ENCODE measurements around the gene P4HA1.

- no peak for TF ChIP-seq POLR2A (IDR thresholded peaks at IDR 0.05; ENCODE audit: low read depth, low read length)
- no peak for TF ChIP-seq EZH2 (IDR thresholded peaks at IDR 0.05; ENCODE audit: borderline replicate concordance, low read depth, low read length, severe bottlenecking)
- no peak for TF ChIP-seq CTCF (IDR thresholded peaks at IDR 0.05; ENCODE audit: extremely low read depth in 1 of 2, insufficient read depth in 1 of 2, low read depth in 1 of 2, low read length in 2 of 2)
- TF ChIP-seq MYC (IDR thresholded peaks at IDR 0.05; ENCODE audit: low read depth, low read length): no peak
- no peak for TF ChIP-seq MAX (IDR thresholded peaks at IDR 0.05; ENCODE audit: insufficient read depth, insufficient read length)
- no peak for TF ChIP-seq POLR2AphosphoS5 (IDR thresholded peaks at IDR 0.05; ENCODE audit: insufficient read depth, low read depth, low read length)
Observed at GRCh38 chr10:73065441-73065840, 31.2 kb downstream of the P4HA1 start.

Measured in endothelial cell of umbilical vein (primary cell).